ENCODE measurements around the gene ANKRD13C. TPM values are rescaled to one million over a fixed set of nuclear protein-coding genes. Genes with fewer than 3 reads are reported as not detected.
A peak's percentile ranks its signal among the peaks of the same experiment; 100 is the strongest.

ANKRD13C gene
- total RNA-seq, 1 donor from 2014 or later = 16.1 TPM

DNA sequence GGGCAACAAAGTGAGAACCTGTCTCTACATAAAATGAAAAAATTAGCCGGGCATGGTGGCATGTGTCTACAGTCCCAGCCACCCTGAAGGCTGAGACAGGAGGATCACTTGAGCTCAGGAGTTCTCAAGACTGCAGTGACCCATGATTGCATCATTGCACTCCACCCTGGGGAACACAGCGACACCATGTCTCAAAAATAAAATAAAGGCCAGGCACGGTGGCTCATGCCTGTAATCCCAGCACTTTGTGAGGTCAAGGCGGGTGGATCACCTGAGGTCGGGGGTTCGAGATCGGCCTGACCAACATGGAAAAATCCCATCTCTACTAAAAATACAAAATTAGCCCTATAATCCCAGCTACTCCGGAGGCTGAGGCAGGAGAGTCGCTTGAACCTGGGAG, 20.1 kb downstream of the ANKRD13C start:
- TF ChIP-seq, protein P1, sequence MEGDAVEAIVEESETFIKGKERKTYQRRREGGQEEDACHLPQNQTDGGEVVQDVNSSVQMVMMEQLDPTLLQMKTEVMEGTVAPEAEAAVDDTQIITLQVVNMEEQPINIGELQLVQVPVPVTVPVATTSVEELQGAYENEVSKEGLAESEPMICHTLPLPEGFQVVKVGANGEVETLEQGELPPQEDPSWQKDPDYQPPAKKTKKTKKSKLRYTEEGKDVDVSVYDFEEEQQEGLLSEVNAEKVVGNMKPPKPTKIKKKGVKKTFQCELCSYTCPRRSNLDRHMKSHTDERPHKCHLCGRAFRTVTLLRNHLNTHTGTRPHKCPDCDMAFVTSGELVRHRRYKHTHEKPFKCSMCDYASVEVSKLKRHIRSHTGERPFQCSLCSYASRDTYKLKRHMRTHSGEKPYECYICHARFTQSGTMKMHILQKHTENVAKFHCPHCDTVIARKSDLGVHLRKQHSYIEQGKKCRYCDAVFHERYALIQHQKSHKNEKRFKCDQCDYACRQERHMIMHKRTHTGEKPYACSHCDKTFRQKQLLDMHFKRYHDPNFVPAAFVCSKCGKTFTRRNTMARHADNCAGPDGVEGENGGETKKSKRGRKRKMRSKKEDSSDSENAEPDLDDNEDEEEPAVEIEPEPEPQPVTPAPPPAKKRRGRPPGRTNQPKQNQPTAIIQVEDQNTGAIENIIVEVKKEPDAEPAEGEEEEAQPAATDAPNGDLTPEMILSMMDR (IDR thresholded peaks at IDR 0.05; ENCODE audit: insufficient read depth, low read length, severe bottlenecking) = no peak
- H3K36me3 ChIP-seq (ENCODE audit: control insufficient read depth, insufficient read depth, low read length) = no peaks in the 10 kb centered on the region
- H3K27me3 ChIP-seq (ENCODE audit: control insufficient read depth, insufficient read depth, low read length) = no peaks in the 10 kb centered on the region
- H3K4me3 ChIP-seq (ENCODE audit: low read depth, low read length) = no peak overlapping the region
- no peak for DNase-seq (ENCODE audit: low read depth)
- no peak for FAIRE-seq

DNA sequence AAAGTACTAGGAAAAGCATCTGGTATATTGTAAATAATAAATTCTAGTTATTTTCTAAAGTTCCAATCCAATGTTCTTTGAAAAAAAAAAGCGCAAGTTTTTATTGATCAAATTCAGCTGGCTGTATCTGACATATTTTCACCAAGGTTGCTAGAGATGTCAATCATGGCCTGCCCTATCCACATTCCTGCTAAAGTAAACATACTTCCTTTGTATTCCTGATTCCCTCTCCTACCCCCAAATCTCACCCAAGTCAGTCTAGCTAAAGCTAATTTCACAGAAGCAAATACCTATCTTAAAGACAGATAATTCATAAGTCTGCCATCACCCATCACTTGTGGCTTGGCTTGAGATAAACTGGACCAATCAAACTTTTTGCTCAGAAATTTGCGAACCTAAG, 21.3 kb downstream of the ANKRD13C start:
- H3K36me3 ChIP-seq (ENCODE audit: control insufficient read depth, insufficient read depth, low read length) = no peaks in the 10 kb centered on the region
- TF ChIP-seq, protein P1 (IDR thresholded peaks at IDR 0.05; ENCODE audit: insufficient read depth, low read length, severe bottlenecking) = no peak

DNA sequence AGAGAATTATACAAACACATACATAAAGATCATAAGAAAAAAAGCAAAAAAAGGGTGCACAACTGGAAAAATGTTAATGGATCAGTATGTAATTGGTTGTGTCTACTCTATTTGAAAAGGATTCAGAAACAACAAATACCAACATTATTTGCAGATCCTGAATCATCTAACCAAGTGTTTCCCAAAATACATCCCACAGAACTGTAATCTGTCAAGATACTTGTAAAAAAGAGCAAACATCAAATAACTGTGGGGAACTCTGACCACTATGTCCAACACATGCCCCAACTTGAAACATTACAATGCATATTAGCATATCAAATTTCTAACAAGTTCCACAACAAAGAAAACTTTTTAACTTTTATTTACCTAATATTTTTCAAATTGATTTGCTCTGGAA, 22.6 kb downstream of the ANKRD13C start:
- H3K27me3 ChIP-seq (ENCODE audit: control insufficient read depth, insufficient read depth, low read length) = no peaks in the 10 kb centered on the region
- FAIRE-seq (no peak), DNase-seq (ENCODE audit: low read depth) (peak; percentile 90)
- no peaks in the 10 kb centered on the region for H3K36me3 ChIP-seq (ENCODE audit: control insufficient read depth, insufficient read depth, low read length)
- TF ChIP-seq, protein P1 (IDR thresholded peaks at IDR 0.05; ENCODE audit: insufficient read depth, low read length, severe bottlenecking) = no peak
- H3K4me3 ChIP-seq (ENCODE audit: low read depth, low read length) = no peak overlapping the region

More for the DNA sequence above, 21.3 kb downstream of the ANKRD13C start:
- FAIRE-seq (no peak), DNase-seq (ENCODE audit: low read depth) (no peak)
- H3K4me3 ChIP-seq (ENCODE audit: low read depth, low read length) = no peak overlapping the region
- H3K27me3 ChIP-seq (ENCODE audit: control insufficient read depth, insufficient read depth, low read length) = no peaks in the 10 kb centered on the region

DNA sequence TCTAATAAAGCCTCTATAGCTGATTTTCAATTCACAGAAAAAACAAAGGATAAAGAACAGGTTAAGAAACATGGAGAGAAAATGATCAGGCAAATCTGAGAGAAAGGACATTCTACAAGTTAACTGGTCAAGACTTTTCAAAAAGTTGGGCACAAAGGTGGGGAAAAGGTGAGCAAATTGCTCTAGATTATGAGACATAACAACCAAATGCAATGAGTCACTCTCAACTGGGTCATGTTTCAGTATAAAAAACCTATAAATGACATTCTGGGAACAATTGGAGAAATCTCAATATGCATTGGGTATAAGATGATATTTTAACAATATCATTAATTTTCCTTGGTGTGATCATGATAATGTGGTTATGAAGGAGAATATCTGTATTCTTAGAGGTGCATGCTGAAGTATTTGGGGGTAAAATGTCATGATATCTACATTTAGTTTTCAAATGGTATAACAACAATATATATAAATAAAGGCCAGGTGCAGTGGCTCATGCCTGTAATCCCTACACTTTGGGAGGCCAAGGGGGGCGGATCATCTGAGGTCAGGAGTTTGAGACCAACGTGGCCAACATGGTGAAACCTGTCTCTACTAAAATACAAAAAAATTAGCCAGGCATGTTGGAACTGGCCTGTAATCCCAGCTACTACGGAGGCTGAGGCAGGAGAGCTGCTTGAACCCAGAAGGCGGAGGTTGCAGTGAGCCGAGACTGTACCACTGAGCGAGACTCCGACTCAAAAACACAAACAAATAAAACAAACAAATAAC, 27.0 kb downstream of the ANKRD13C start:
- H3K27me3 ChIP-seq (ENCODE audit: control insufficient read depth, insufficient read depth, low read length) = no peaks in the 10 kb centered on the region
- TF ChIP-seq, protein P1 (IDR thresholded peaks at IDR 0.05; ENCODE audit: insufficient read depth, low read length, severe bottlenecking) = no peak
- FAIRE-seq (no peak), DNase-seq (ENCODE audit: low read depth) (peak; percentile 70)
- H3K4me3 ChIP-seq (ENCODE audit: low read depth, low read length) = no peak overlapping the region
- H3K36me3 ChIP-seq (ENCODE audit: control insufficient read depth, insufficient read depth, low read length) = no peaks in the 10 kb centered on the region

DNA sequence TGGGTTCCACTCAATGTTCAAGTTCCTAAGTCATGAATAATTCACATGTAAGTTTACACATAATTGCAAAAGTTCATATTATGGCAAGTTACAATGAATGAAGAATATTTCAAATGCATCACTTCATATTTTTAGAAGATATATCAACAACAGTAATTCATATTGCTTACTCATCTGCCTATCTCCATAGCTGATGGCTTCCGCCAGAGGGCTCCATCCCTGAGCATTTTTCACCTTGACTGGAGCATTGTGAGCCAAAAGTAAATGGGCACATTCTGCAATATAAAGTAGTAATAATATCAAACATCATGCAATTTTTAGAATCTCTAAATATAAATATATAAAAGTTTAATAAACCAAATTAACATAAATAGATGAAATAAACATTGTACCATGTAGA, 29.8 kb downstream of the ANKRD13C start:
- Histone ChIP-seq H3K27me3 (ENCODE audit: control insufficient read depth, insufficient read depth, low read length) (no peaks in the 10 kb centered on the region), H3K36me3 (ENCODE audit: control insufficient read depth, insufficient read depth, low read length) (no peaks in the 10 kb centered on the region), H3K4me3 (ENCODE audit: low read depth, low read length) (no peak overlapping the region)
- TF ChIP-seq, protein P1 (IDR thresholded peaks at IDR 0.05; ENCODE audit: insufficient read depth, low read length, severe bottlenecking) = no peak
- FAIRE-seq (no peak), DNase-seq (ENCODE audit: low read depth) (no peak)

DNA sequence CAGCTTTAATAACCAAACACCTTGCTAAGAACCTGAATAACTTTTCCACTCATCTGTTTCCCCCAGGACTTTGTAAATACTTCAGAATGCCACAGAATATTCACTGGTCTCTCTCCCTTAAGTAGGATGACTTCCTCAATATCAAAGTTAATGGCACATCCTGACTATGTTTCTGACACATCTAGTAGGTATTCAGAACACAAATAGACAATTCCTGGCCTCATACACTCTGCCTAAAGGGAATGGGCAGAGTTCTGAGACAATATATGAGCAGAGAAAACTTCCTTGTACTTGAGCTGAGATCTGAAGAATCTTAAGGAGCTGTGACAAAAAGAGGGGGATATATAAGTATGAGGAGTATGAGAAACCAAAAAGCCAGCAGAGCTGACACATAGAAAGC, 34.8 kb downstream of the ANKRD13C start:
- TF ChIP-seq, protein P1 (IDR thresholded peaks at IDR 0.05; ENCODE audit: insufficient read depth, low read length, severe bottlenecking) = no peak
- DNase-seq (ENCODE audit: low read depth) (peak; percentile 83), FAIRE-seq (no peak)
- Histone ChIP-seq H3K36me3 (ENCODE audit: control insufficient read depth, insufficient read depth, low read length) (no peaks in the 10 kb centered on the region), H3K27me3 (ENCODE audit: control insufficient read depth, insufficient read depth, low read length) (no peaks in the 10 kb centered on the region), H3K4me3 (ENCODE audit: low read depth, low read length) (no peak overlapping the region)

Measured in bronchial epithelial cell (primary cell).